DND-41 (cell line): ENCODE measurements around the gene P3H4.

Experiments
- ATAC-seq: fragments of 200-7000 bp; cut with Tn5 transposase; 3 replicates; pipeline ENCODE4 v1.9.1; 2021; ENCODE audit warnings: low read depth; ENCODE audit not compliant: insufficient read depth
- DNase-seq: peaks from one replicate; pipeline ENCODE4 v3.0.0-alpha.2; 2020
- H2AFZ ChIP-seq: 2 replicates; pipeline ENCODE4 v1.6.0; 2012; ENCODE audit warnings: low read depth, low read length
- H3K27ac ChIP-seq: 2 replicates; pipeline ENCODE4 v1.5.1; 2012; ENCODE audit warnings: low read length, inconsistent platforms
- H3K27me3 ChIP-seq: fragments of 200-600 bp; sonication (generic); 2 replicates; pipeline ENCODE4 v1.6.0; 2012; ENCODE audit warnings: low read length, mild to moderate bottlenecking, inconsistent platforms; ENCODE audit not compliant: insufficient read depth, poor library complexity
- H3K36me3 ChIP-seq: 2 replicates; pipeline ENCODE4 v1.5.1; 2012; ENCODE audit warnings: low read length, inconsistent platforms; ENCODE audit not compliant: insufficient read depth
- H3K4me1 ChIP-seq: 2 replicates; pipeline ENCODE4 v1.5.1; 2012; ENCODE audit warnings: mild to moderate bottlenecking, low read length; ENCODE audit not compliant: insufficient read depth
- H3K4me2 ChIP-seq: 2 replicates; pipeline ENCODE4 v1.6.0; 2012; ENCODE audit warnings: mild to moderate bottlenecking, moderate library complexity, low read length, inconsistent platforms; ENCODE audit not compliant: insufficient read depth
- H3K4me3 ChIP-seq, 2 experiments: fragments of 200-600 bp in 1 of 2; shearing (Covaris generic) in 1 of 2; 2 replicates each; pipeline ENCODE4 v1.5.1; 2012 to 2016; ENCODE audit warnings: inconsistent platforms in 2 of 2, low read length in 2 of 2, mild to moderate bottlenecking in 2 of 2, low read depth in 1 of 2, moderate library complexity in 1 of 2
- H3K79me2 ChIP-seq: 2 replicates; pipeline ENCODE4 v1.6.0; 2012; ENCODE audit warnings: low read length, inconsistent platforms; ENCODE audit not compliant: insufficient read depth
- H3K9ac ChIP-seq: 2 replicates; pipeline ENCODE4 v1.6.0; 2012; ENCODE audit warnings: low read depth, mild to moderate bottlenecking, inconsistent platforms, low read length, moderate library complexity
- H3K9me3 ChIP-seq: 2 replicates; pipeline ENCODE4 v1.5.1; 2012; ENCODE audit warnings: low read length, moderate library complexity, mild to moderate bottlenecking, inconsistent platforms; ENCODE audit not compliant: insufficient read depth, severe bottlenecking
- H4K20me1 ChIP-seq: 2 replicates; pipeline ENCODE4 v1.6.0; 2012; ENCODE audit warnings: low read length; ENCODE audit not compliant: insufficient read depth
- EZH2 ChIP-seq: IDR thresholded peaks from 3 replicates; pipeline ENCODE4 v1.6.1; 2012; ENCODE audit warnings: borderline replicate concordance, low read depth, mild to moderate bottlenecking, moderate library complexity, low read length, inconsistent platforms; ENCODE audit not compliant: severe bottlenecking
- TF ChIP-seq, protein P1 (sequence below): IDR thresholded peaks from 2 replicates; pipeline ENCODE4 v1.5.1; 2012; ENCODE audit warnings: borderline replicate concordance, low read length, moderate library complexity, mild to moderate bottlenecking; ENCODE audit not compliant: poor library complexity, severe bottlenecking; ENCODE audit errors: extremely low read depth

Gene P3H4

DNA sequence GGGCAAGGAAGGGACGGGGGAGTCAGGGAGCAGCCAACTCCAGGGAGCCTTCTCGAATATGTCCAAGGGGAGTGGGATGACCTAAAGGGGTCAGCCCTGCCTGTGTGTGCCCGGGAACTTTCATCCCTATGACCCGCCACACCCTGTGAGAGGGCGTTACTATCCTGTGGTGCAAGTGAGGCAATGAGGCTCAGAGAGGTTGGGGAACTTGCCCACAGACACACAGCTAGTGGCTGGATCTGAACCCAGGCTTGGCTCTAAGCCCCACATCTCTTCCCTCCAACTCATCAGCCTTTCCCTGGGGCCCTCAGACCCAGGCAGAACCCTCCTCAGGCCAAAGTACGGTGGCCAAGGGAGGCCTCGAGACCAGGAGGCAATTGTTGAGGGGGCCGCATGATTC, 48.4 kb downstream of the P3H4 start:
- Histone ChIP-seq H3K4me3 (no peak overlapping the region), H3K9ac (no peak overlapping the region), H3K9me3 (no peaks in the 10 kb centered on the region), H3K27ac (no peak overlapping the region), H3K4me2 (no peak overlapping the region), H4K20me1 (no peaks in the 10 kb centered on the region), H3K4me1 (no peaks in the 10 kb centered on the region), H3K36me3 (no peaks in the 10 kb centered on the region), H2AFZ (no peak overlapping the region), H3K27me3 (no peaks in the 10 kb centered on the region), H3K79me2 (no peaks in the 10 kb centered on the region)
- DNase-seq (no peak), ATAC-seq (no peak)
- TF ChIP-seq, protein P1, sequence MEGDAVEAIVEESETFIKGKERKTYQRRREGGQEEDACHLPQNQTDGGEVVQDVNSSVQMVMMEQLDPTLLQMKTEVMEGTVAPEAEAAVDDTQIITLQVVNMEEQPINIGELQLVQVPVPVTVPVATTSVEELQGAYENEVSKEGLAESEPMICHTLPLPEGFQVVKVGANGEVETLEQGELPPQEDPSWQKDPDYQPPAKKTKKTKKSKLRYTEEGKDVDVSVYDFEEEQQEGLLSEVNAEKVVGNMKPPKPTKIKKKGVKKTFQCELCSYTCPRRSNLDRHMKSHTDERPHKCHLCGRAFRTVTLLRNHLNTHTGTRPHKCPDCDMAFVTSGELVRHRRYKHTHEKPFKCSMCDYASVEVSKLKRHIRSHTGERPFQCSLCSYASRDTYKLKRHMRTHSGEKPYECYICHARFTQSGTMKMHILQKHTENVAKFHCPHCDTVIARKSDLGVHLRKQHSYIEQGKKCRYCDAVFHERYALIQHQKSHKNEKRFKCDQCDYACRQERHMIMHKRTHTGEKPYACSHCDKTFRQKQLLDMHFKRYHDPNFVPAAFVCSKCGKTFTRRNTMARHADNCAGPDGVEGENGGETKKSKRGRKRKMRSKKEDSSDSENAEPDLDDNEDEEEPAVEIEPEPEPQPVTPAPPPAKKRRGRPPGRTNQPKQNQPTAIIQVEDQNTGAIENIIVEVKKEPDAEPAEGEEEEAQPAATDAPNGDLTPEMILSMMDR = no peak
- TF ChIP-seq EZH2 = no peak

DNA sequence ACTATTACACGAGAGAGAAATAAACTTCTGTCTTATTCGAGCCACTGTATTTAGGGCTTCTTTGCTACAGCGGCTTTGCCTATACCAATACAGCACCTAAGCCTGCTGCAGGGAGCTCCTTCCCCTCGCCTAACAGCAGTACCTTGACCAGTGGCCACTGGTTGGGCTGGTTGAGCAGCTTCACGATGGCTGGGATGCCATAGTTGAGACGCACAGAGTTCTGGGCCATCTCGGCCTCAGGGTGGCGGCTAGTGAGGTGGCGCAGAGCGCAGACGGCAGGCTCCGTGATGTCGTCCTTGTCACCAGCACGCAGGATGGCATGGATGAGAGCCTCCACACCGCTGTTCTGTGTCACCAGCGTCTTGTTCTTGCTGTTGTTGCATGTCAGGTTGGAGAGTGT, 48.9 kb downstream of the P3H4 start:
- Histone ChIP-seq H3K4me2 (no peak overlapping the region), H3K4me3 (no peak overlapping the region), H3K79me2 (no peaks in the 10 kb centered on the region), H2AFZ (no peak overlapping the region), H3K27ac (no peak overlapping the region), H4K20me1 (no peaks in the 10 kb centered on the region), H3K4me1 (no peaks in the 10 kb centered on the region), H3K9ac (no peak overlapping the region), H3K27me3 (no peaks in the 10 kb centered on the region), H3K9me3 (no peaks in the 10 kb centered on the region), H3K36me3 (no peaks in the 10 kb centered on the region)
- ATAC-seq = no peak
- TF ChIP-seq, protein P1 = no peak
- TF ChIP-seq EZH2 = no peak
- no peak for DNase-seq

DNA sequence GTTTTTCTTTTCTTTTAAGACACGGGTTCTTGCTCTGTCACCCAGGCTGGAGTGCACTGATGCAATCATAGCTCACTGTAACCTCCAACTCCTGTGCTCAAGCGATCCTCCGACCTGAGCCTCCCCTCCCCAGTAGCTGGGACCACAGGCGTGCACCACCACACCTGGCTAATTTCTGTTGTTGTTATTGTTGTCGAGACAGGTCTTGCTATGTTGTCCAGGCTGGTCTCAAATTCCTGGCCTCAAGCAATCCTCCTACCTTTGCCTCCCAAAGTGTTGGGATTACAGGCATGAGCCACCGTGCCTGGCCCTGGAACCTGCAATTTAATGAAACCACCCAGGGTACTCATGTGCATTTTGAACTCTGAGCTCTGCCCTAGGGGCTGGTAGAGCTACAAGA, 49.4 kb downstream of the P3H4 start:
- Histone ChIP-seq H3K36me3 (no peaks in the 10 kb centered on the region), H3K27me3 (no peaks in the 10 kb centered on the region), H3K9me3 (no peaks in the 10 kb centered on the region), H3K9ac (no peak overlapping the region), H3K27ac (no peak overlapping the region), H3K4me1 (no peaks in the 10 kb centered on the region), H2AFZ (no peak overlapping the region), H3K4me2 (no peak overlapping the region), H3K79me2 (no peaks in the 10 kb centered on the region), H4K20me1 (no peaks in the 10 kb centered on the region), H3K4me3 (no peak overlapping the region)
- no peak for DNase-seq
- TF ChIP-seq, protein P1 = no peak
- TF ChIP-seq EZH2 = no peak
- ATAC-seq = no peak

DNA sequence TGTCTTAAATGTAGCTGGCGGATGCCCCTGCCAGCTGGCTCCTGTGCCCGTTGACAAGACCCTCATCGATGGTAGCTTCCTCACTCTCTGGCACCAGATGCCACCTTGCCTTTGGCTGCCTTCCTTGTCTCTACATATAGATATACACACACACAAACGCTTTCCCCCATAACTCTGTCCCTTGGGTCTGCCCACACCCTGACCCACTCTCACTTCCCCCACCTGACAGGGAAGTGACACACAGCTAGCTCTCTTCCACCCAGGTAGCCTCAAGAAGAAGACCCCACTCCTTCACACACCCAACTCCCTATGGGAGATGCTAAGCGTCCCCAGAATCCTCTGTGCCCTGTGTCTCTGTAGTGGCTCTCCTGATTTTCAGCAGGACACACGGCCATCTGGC, 50.9 kb downstream of the P3H4 start:
- no peak overlapping the region for H3K4me2 ChIP-seq
- DNase-seq (no peak), ATAC-seq (no peak)
- H4K20me1 ChIP-seq = no peaks in the 10 kb centered on the region
- H3K79me2 ChIP-seq = no peaks in the 10 kb centered on the region
- no peaks in the 10 kb centered on the region for H3K4me1 ChIP-seq
- no peak overlapping the region for H2AFZ ChIP-seq
- no peak overlapping the region for H3K4me3 ChIP-seq
- H3K27ac ChIP-seq = no peak overlapping the region
- no peaks in the 10 kb centered on the region for H3K27me3 ChIP-seq
- H3K9me3 ChIP-seq = no peaks in the 10 kb centered on the region
- no peaks in the 10 kb centered on the region for H3K36me3 ChIP-seq
- no peak overlapping the region for H3K9ac ChIP-seq
- TF ChIP-seq, protein P1 = no peak
- no peak for TF ChIP-seq EZH2
